ENCODE data around the gene C11orf24. TPM values are rescaled to one million over a fixed set of nuclear protein-coding genes. Genes with fewer than 3 reads are reported as not detected.

Gene C11orf24
- total and polyA plus RNA-seq, 5 donors, result 18.9 to 40.1 (median 27.0) TPM

GRCh38 chr11:68298659-68299516 lies 27.1 kb upstream of the C11orf24 start:
- DNase-seq (peak in 1 of 3 donors; percentile 57), ATAC-seq (peak; percentile 30 to 68)
- no peaks in the 10 kb centered on the region for H3K9me3 ChIP-seq (ENCODE audit: control insufficient read depth, low read length)
- H3K4me1 ChIP-seq (ENCODE audit: control insufficient read depth, insufficient read depth, low read length), result no peaks in the 10 kb centered on the region
- WGBS, result 65% methylated on average over 15 of the region's 15 CpGs
- no peak overlapping the region for H3K4me3 ChIP-seq (ENCODE audit: low read length)
- intact Hi-C loops (cut with DNase I), result loop anchor here in 3 of 4 donors (5.0 to 10.0 kb wide), 2 partner anchors 42 to 84 kb away; partner anchors contain the start of gene KMT5B (in 1 of the 3)
- H3K27ac ChIP-seq (ENCODE audit: low read length), result no peak overlapping the region
- no peaks in the 10 kb centered on the region for H3K27me3 ChIP-seq (ENCODE audit: control insufficient read depth, insufficient read depth)

GRCh38 chr11:68297812-68298658 lies 26.3 kb upstream of the C11orf24 start:
- Histone ChIP-seq H3K27ac (ENCODE audit: low read length) (no peak overlapping the region), H3K4me1 (ENCODE audit: control insufficient read depth, insufficient read depth, low read length) (no peaks in the 10 kb centered on the region), H3K27me3 (ENCODE audit: control insufficient read depth, insufficient read depth) (no peaks in the 10 kb centered on the region), H3K4me3 (ENCODE audit: low read length) (no peak overlapping the region), H3K9me3 (ENCODE audit: control insufficient read depth, low read length) (no peaks in the 10 kb centered on the region)
- intact Hi-C loops (cut with DNase I), result loop anchor here (2.0 to 10.0 kb wide), 3 partner anchors 41 to 83 kb away; partner anchors contain the start of gene KMT5B (in 1 of the 4)
- ATAC-seq (peak; percentile 95 to 97), DNase-seq (peak; percentile 80 to 93 (median 92))
- WGBS, result 29% methylated on average over 40 of the region's 40 CpGs

- ATAC-seq (no peak), DNase-seq (no peak)
- Histone ChIP-seq H3K9me3 (ENCODE audit: control insufficient read depth, low read length) (no peaks in the 10 kb centered on the region), H3K4me3 (ENCODE audit: low read length) (no peak overlapping the region), H3K27me3 (ENCODE audit: control insufficient read depth, insufficient read depth) (no peaks in the 10 kb centered on the region), H3K4me1 (ENCODE audit: control insufficient read depth, insufficient read depth, low read length) (no peaks in the 10 kb centered on the region), H3K27ac (ENCODE audit: low read length) (no peak overlapping the region)
- intact Hi-C loops (cut with DNase I), result loop anchor here (2.0 to 10.0 kb wide), 3 partner anchors 40 to 83 kb away; partner anchors contain the start of gene KMT5B (in 1 of the 4)
- WGBS, result 40% methylated on average over 10 of the region's 10 CpGs
These were observed 25.7 kb upstream of the C11orf24 start for GRCh38 chr11:68297494-68297811.

GRCh38 chr11:68297052-68297378 lies 25.2 kb upstream of the C11orf24 start:
- Histone ChIP-seq H3K9me3 (ENCODE audit: control insufficient read depth, low read length) (no peaks in the 10 kb centered on the region), H3K4me3 (ENCODE audit: low read length) (no peak overlapping the region), H3K27me3 (ENCODE audit: control insufficient read depth, insufficient read depth) (no peaks in the 10 kb centered on the region), H3K4me1 (ENCODE audit: control insufficient read depth, insufficient read depth, low read length) (no peaks in the 10 kb centered on the region), H3K27ac (ENCODE audit: low read length) (no peak overlapping the region)
- 88% methylated on average over 6 of the region's 6 CpGs for WGBS
- no peak for DNase-seq
- no peak for ATAC-seq
- intact Hi-C loops (cut with DNase I), result loop anchor here (2.0 to 10.0 kb wide), 3 partner anchors 40 to 82 kb away; partner anchors contain the start of gene KMT5B (in 1 of the 4)

GRCh38 chr11:68296344-68297051 lies 24.7 kb upstream of the C11orf24 start:
- Histone ChIP-seq H3K9me3 (ENCODE audit: control insufficient read depth, low read length) (no peaks in the 10 kb centered on the region), H3K27ac (ENCODE audit: low read length) (no peak overlapping the region), H3K4me3 (ENCODE audit: low read length) (no peak overlapping the region), H3K4me1 (ENCODE audit: control insufficient read depth, insufficient read depth, low read length) (no peaks in the 10 kb centered on the region), H3K27me3 (ENCODE audit: control insufficient read depth, insufficient read depth) (no peaks in the 10 kb centered on the region)
- intact Hi-C loops (cut with DNase I), result loop anchor here (2.0 to 10.0 kb wide), 3 partner anchors 39 to 82 kb away; partner anchors contain the start of gene KMT5B (in 1 of the 4)
- DNase-seq (no peak), ATAC-seq (no peak)
- 89% methylated on average over 15 of the region's 15 CpGs for WGBS

- intact Hi-C loops (cut with DNase I), result loop anchor here (2.0 to 10.0 kb wide), 3 partner anchors 39 to 81 kb away; partner anchors contain the start of gene KMT5B (in 1 of the 4)
- Histone ChIP-seq H3K4me3 (ENCODE audit: low read length) (no peak overlapping the region), H3K9me3 (ENCODE audit: control insufficient read depth, low read length) (no peaks in the 10 kb centered on the region), H3K27ac (ENCODE audit: low read length) (no peak overlapping the region), H3K4me1 (ENCODE audit: control insufficient read depth, insufficient read depth, low read length) (no peaks in the 10 kb centered on the region), H3K27me3 (ENCODE audit: control insufficient read depth, insufficient read depth) (no peaks in the 10 kb centered on the region)
- ATAC-seq, result no peak
- DNase-seq, result no peak
- WGBS, result 92% methylated on average over 5 of the region's 5 CpGs
These were observed 24.2 kb upstream of the C11orf24 start for GRCh38 chr11:68295940-68296339.

- intact Hi-C loops (cut with DNase I), result loop anchor here in 3 of 4 donors (5.0 to 10.0 kb wide), 2 partner anchors 38 to 80 kb away; partner anchors contain the start of gene KMT5B (in 1 of the 3)
- WGBS, result 97% methylated on average over 1 of the region's 1 CpG
- no peak overlapping the region for H3K4me3 ChIP-seq (ENCODE audit: low read length)
- DNase-seq, result no peak
- no peaks in the 10 kb centered on the region for H3K9me3 ChIP-seq (ENCODE audit: control insufficient read depth, low read length)
- H3K27ac ChIP-seq (ENCODE audit: low read length), result no peak overlapping the region
- H3K4me1 ChIP-seq (ENCODE audit: control insufficient read depth, insufficient read depth, low read length), result no peaks in the 10 kb centered on the region
- no peak for ATAC-seq
- H3K27me3 ChIP-seq (ENCODE audit: control insufficient read depth, insufficient read depth), result no peaks in the 10 kb centered on the region
These were observed 23.5 kb upstream of the C11orf24 start for GRCh38 chr11:68295271-68295670.

- no peak overlapping the region for H3K27ac ChIP-seq (ENCODE audit: low read length)
- no peaks in the 10 kb centered on the region for H3K9me3 ChIP-seq (ENCODE audit: control insufficient read depth, low read length)
- 80% methylated on average over 2 of the region's 2 CpGs for WGBS
- intact Hi-C loops (cut with DNase I), result loop anchor here in 1 of 4 donors (10.0 kb wide), 1 partner anchor 79 kb away; the partner anchor contains the start of gene KMT5B
- H3K4me1 ChIP-seq (ENCODE audit: control insufficient read depth, insufficient read depth, low read length), result no peaks in the 10 kb centered on the region
- no peak overlapping the region for H3K4me3 ChIP-seq (ENCODE audit: low read length)
- H3K27me3 ChIP-seq (ENCODE audit: control insufficient read depth, insufficient read depth), result no peaks in the 10 kb centered on the region
- DNase-seq, result no peak
- no peak for ATAC-seq
These were observed 21.9 kb upstream of the C11orf24 start for GRCh38 chr11:68293708-68294107.

- no peaks in the 10 kb centered on the region for H3K27me3 ChIP-seq (ENCODE audit: control insufficient read depth, insufficient read depth)
- H3K27ac ChIP-seq (ENCODE audit: low read length), result no peak overlapping the region
- H3K4me1 ChIP-seq (ENCODE audit: control insufficient read depth, insufficient read depth, low read length), result no peaks in the 10 kb centered on the region
- H3K4me3 ChIP-seq (ENCODE audit: low read length), result no peak overlapping the region
- no peak for DNase-seq
- no peaks in the 10 kb centered on the region for H3K9me3 ChIP-seq (ENCODE audit: control insufficient read depth, low read length)
- intact Hi-C loops (cut with DNase I), result no loop called here
- no peak for ATAC-seq
- WGBS, result 96% methylated on average over 2 of the region's 2 CpGs
These were observed 17.7 kb upstream of the C11orf24 start for GRCh38 chr11:68289456-68289855.

- no peaks in the 10 kb centered on the region for H3K4me1 ChIP-seq (ENCODE audit: control insufficient read depth, insufficient read depth, low read length)
- WGBS, result 70% methylated on average over 8 of the region's 8 CpGs
- H3K9me3 ChIP-seq (ENCODE audit: control insufficient read depth, low read length), result no peaks in the 10 kb centered on the region
- intact Hi-C loops (cut with DNase I), result no loop called here
- ATAC-seq (peak in 1 of 2 donors; percentile 41), DNase-seq (no peak)
- H3K27me3 ChIP-seq (ENCODE audit: control insufficient read depth, insufficient read depth), result no peaks in the 10 kb centered on the region
- H3K27ac ChIP-seq (ENCODE audit: low read length), result no peak overlapping the region
- no peak overlapping the region for H3K4me3 ChIP-seq (ENCODE audit: low read length)
These were observed 15.6 kb upstream of the C11orf24 start for GRCh38 chr11:68287419-68287818.

Data from right cardiac atrium (tissue), 5 donors.